ENCODE measurements around the gene AMBRA1.
"Not testable (repeated sequence)": the region's sequence is repeated elsewhere in the genome, so short reads cannot be mapped to it uniquely, and the experiment has no call there.

AMBRA1 gene

DNA sequence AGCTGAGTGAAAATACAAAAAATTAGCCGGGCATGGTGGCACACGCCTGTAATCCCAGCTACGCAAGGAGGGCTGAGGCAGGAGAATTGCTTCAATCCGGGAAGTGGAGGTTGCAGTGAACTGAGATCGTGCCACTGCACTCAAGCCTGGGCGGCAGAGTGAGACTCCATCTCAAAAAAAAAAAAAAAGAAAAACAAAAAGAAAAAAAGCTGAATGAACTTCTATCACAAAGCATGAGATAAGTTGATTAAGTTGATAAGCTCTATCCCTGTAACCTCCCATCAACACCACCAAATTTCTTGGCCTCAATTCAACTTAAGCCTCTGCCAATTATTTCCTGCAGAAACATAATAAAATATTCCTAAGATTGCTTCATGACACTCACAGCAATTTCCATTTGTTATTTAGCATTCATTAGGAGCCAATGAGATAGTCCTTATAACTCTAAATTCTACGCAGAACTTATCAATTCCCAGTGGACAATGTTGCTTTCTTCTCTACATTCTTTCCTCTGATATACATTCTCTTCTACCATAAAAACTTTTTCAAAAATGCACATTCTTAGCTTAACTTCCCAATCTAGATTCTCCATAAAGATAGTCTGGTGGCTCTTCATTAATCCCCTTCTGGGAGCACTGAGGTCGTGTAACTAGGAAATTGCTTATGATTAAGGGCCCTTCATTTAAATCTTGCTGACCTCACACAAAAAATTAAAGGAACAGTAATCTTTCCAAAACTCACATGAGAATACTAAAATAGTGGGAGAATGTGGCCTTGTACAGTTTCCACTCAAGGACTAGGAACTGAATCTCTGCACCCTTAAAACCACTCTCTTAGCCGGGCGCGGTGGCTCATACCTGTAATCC lies 2.9 kb downstream of the AMBRA1 start:
- Histone ChIP-seq H4K20me1 (ENCODE audit: insufficient read depth) (no peaks in the 10 kb centered on the region), H3K9ac (no peak overlapping the region), H3K4me2 (0 out of 2 replicates have a peak overlapping the region, but pooled peaks have one; percentile 15), H3K4me1 (ENCODE audit: low read depth, poor library complexity, severe bottlenecking) (peaks cover 23% of the 10 kb centered on the region), H3K27me3 (ENCODE audit: insufficient read depth, low read depth) (no peaks in the 10 kb centered on the region), H3K27ac (no peak overlapping the region), H2AFZ (ENCODE audit: low read depth) (no peak overlapping the region), H3K79me2 (ENCODE audit: insufficient read depth, low read depth) (peaks cover 69% of the 10 kb centered on the region), H3K36me3 (ENCODE audit: insufficient read depth) (no peaks in the 10 kb centered on the region), H3K4me3 (IDR thresholded peaks at IDR 0.05; ENCODE audit: insufficient read depth, low read depth, low read length) (no peak overlapping the region)
- TF ChIP-seq, protein P1, sequence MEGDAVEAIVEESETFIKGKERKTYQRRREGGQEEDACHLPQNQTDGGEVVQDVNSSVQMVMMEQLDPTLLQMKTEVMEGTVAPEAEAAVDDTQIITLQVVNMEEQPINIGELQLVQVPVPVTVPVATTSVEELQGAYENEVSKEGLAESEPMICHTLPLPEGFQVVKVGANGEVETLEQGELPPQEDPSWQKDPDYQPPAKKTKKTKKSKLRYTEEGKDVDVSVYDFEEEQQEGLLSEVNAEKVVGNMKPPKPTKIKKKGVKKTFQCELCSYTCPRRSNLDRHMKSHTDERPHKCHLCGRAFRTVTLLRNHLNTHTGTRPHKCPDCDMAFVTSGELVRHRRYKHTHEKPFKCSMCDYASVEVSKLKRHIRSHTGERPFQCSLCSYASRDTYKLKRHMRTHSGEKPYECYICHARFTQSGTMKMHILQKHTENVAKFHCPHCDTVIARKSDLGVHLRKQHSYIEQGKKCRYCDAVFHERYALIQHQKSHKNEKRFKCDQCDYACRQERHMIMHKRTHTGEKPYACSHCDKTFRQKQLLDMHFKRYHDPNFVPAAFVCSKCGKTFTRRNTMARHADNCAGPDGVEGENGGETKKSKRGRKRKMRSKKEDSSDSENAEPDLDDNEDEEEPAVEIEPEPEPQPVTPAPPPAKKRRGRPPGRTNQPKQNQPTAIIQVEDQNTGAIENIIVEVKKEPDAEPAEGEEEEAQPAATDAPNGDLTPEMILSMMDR (conservative IDR thresholded peaks at IDR 0.05; ENCODE audit: low read depth, low read length) = no peak

DNA sequence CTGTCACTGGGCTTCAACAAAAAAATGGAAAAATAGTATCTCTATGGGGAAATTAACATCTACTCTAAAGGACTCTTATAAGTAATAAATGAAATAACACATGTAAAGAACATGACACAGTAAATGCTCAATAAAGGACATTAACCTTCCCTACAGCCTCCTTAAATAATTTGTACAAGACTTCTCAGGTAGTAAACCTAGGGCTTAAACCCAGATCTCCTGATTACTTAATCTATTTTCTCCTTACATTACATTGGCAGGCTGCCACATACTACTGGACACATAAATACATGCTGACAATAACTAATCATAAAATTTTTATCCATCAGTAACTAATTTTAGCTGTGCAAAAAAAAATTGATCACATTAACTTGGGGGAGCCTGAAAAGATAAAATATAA lies 4.9 kb downstream of the AMBRA1 start:
- Histone ChIP-seq H3K9ac (no peak overlapping the region), H3K4me2 (no peak overlapping the region), H3K27ac (no peak overlapping the region), H3K4me1 (ENCODE audit: low read depth, poor library complexity, severe bottlenecking) (peaks cover 18% of the 10 kb centered on the region), H3K4me3 (IDR thresholded peaks at IDR 0.05; ENCODE audit: insufficient read depth, low read depth, low read length) (no peak overlapping the region), H3K27me3 (ENCODE audit: insufficient read depth, low read depth) (no peaks in the 10 kb centered on the region), H3K79me2 (ENCODE audit: insufficient read depth, low read depth) (peaks cover 77% of the 10 kb centered on the region), H3K36me3 (ENCODE audit: insufficient read depth) (no peaks in the 10 kb centered on the region), H2AFZ (ENCODE audit: low read depth) (no peak overlapping the region), H4K20me1 (ENCODE audit: insufficient read depth) (no peaks in the 10 kb centered on the region)
- TF ChIP-seq, protein P1 (conservative IDR thresholded peaks at IDR 0.05; ENCODE audit: low read depth, low read length) = no peak

DNA sequence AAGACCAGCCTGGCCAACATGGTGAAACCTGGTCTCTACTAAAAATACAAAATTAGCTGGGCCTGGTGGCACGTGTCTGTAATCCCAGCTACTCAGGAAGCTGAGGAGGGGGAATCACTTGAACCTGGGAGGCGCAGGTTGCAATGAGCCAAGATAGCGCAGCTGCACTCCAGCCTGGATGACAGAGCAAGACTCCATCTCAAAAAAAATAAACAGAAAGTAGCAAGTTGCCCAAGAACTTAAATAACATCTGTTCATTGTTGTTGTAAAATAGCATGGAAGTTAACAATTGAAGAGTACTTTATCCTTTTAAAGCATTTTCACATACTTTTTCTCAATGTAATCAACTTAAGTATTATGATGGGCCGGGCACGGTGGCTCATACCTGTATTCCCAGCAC lies 5.7 kb downstream of the AMBRA1 start:
- H3K4me3 ChIP-seq (IDR thresholded peaks at IDR 0.05; ENCODE audit: insufficient read depth, low read depth, low read length) = no peak overlapping the region
- peaks cover 72% of the 10 kb centered on the region for H3K79me2 ChIP-seq (ENCODE audit: insufficient read depth, low read depth)
- no peaks in the 10 kb centered on the region for H3K36me3 ChIP-seq (ENCODE audit: insufficient read depth)
- H2AFZ ChIP-seq (ENCODE audit: low read depth) = no peak overlapping the region
- H3K4me2 ChIP-seq = no peak overlapping the region
- peaks cover 18% of the 10 kb centered on the region for H3K4me1 ChIP-seq (ENCODE audit: low read depth, poor library complexity, severe bottlenecking)
- H4K20me1 ChIP-seq (ENCODE audit: insufficient read depth) = no peaks in the 10 kb centered on the region
- no peak overlapping the region for H3K9ac ChIP-seq
- H3K27me3 ChIP-seq (ENCODE audit: insufficient read depth, low read depth) = no peaks in the 10 kb centered on the region
- H3K27ac ChIP-seq = no peak overlapping the region
- TF ChIP-seq, protein P1 (conservative IDR thresholded peaks at IDR 0.05; ENCODE audit: low read depth, low read length) = no peak

DNA sequence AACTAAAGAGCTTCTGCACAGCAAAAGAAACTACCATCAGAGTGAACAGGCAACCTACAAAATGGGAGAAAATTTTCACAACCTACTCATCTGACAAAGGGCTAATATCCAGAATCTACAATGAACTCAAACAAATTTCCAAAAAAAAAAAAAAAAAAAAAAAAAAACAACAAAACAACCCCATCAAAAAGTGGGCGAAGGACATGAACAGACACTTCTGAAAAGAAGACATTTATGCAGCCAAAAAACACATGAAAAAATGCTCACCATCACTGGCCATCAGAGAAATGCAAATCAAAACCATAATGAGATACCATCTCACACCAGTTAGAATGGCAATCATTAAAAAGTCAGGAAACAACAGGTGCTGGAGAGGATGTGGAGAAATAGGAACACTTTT lies 10.3 kb downstream of the AMBRA1 start:
- H2AFZ ChIP-seq (ENCODE audit: low read depth); H3K9ac ChIP-seq; H3K4me3 ChIP-seq (IDR thresholded peaks at IDR 0.05; ENCODE audit: insufficient read depth, low read depth, low read length); H3K27ac ChIP-seq; H3K27me3 ChIP-seq (ENCODE audit: insufficient read depth, low read depth); H3K4me1 ChIP-seq (ENCODE audit: low read depth, poor library complexity, severe bottlenecking); H4K20me1 ChIP-seq (ENCODE audit: insufficient read depth); H3K4me2 ChIP-seq; H3K36me3 ChIP-seq (ENCODE audit: insufficient read depth): not testable (repeated sequence)
- peaks cover 54% of the 10 kb centered on the region; the same call in 1 of the 2 replicates for H3K79me2 ChIP-seq (ENCODE audit: insufficient read depth, low read depth)

DNA sequence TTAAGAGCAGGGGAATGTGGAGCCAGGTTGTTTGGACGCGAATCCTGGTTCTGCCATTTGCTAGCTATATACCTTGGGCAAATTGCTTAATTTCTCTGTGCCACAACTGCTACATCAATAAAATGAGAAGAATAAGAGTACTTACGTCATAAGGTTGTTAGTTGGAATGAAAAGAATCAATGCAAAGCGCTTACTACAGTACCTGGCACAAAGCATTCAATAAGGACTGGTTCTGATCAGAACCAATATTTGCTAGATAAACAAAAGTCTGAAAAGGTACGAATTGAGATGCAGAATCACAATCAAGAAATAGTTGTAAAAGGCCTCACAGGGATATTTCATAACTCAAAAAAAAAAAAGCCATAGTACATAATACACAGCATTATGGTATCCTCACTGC lies 11.2 kb downstream of the AMBRA1 start:
- Histone ChIP-seq H3K4me3 (IDR thresholded peaks at IDR 0.05; ENCODE audit: insufficient read depth, low read depth, low read length) (no peak overlapping the region), H3K79me2 (ENCODE audit: insufficient read depth, low read depth) (peaks cover 53% of the 10 kb centered on the region; the same call in 1 of the 2 replicates), H3K9ac (no peak overlapping the region), H2AFZ (ENCODE audit: low read depth) (no peak overlapping the region), H4K20me1 (ENCODE audit: insufficient read depth) (no peaks in the 10 kb centered on the region), H3K36me3 (ENCODE audit: insufficient read depth) (no peaks in the 10 kb centered on the region), H3K27me3 (ENCODE audit: insufficient read depth, low read depth) (no peaks in the 10 kb centered on the region), H3K27ac (no peak overlapping the region), H3K4me2 (no peak overlapping the region), H3K4me1 (ENCODE audit: low read depth, poor library complexity, severe bottlenecking) (no peaks in the 10 kb centered on the region)
- TF ChIP-seq, protein P1 (conservative IDR thresholded peaks at IDR 0.05; ENCODE audit: low read depth, low read length) = no peak

Measured in KMS-11 (cell line).